GM12872 (cell line): ENCODE measurements around the gene PPP1CA.

Experiments
- CTCF ChIP-seq: IDR thresholded peaks from 3 replicates; pipeline ENCODE4 v1.5.1; 2011; ENCODE audit warnings: low read depth, mild to moderate bottlenecking, low read length, moderate library complexity; ENCODE audit not compliant: insufficient read depth

PPP1CA gene

DNA sequence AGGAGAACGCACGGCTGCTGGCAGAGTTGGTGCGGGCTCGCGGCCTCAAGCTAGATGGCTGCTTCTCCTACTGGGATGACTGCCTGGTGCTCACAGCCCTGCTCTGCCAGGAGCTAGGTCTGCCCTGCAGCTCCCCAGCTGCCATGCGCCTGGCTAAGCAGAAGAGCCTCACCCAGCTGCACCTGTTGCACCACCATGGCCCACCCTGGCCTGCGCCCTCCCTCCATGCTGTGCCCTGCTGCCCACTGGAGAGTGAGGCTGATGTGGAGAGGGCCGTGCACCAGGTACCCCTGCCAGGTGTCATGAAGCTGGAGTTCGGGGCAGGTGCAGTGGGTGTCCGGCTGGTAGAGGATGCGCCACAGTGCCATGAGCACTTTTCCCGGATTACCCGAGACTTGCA is 21.8 kb upstream of the PPP1CA start:
- no peak for TF ChIP-seq CTCF

- TF ChIP-seq CTCF = no peak
Measured at GRCh38 chr11:67422891-67423290, 21.2 kb upstream of the PPP1CA start.

DNA sequence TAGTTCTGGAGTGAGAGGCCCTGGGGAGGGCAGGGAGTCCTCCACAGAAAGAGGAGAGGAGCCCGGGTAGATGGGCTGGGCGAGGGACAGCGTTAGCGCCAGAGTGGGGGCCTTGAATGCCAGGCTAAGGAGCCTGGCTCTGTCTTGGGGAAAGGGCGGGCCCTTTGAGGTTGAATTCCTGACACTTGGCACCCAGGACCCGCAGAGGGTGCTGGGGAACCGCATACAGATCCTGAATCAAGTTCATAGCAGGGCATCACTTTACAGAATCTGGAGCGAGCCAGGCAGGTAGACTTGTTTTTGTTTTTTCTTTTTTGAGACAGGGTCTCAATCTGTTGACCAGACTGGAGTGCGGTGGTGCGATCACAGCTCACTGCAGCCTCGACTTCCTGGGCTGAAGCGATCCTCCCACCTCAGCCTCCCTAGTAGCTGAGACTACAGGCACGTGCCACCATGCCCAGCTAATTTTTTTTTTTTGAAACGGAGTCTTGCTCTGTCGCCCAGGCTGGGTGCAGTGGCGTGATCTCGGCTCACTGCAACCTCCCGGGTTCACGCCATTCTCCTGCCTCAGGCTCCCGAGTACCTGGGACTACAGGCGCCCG is 19.9 kb upstream of the PPP1CA start:
- no peak for TF ChIP-seq CTCF

GRCh38 chr11:67420646-67421429 is 19.2 kb upstream of the PPP1CA start:
- TF ChIP-seq CTCF = no peak

- TF ChIP-seq CTCF = no peak
Measured at GRCh38 chr11:67420147-67420645, 18.5 kb upstream of the PPP1CA start.

DNA sequence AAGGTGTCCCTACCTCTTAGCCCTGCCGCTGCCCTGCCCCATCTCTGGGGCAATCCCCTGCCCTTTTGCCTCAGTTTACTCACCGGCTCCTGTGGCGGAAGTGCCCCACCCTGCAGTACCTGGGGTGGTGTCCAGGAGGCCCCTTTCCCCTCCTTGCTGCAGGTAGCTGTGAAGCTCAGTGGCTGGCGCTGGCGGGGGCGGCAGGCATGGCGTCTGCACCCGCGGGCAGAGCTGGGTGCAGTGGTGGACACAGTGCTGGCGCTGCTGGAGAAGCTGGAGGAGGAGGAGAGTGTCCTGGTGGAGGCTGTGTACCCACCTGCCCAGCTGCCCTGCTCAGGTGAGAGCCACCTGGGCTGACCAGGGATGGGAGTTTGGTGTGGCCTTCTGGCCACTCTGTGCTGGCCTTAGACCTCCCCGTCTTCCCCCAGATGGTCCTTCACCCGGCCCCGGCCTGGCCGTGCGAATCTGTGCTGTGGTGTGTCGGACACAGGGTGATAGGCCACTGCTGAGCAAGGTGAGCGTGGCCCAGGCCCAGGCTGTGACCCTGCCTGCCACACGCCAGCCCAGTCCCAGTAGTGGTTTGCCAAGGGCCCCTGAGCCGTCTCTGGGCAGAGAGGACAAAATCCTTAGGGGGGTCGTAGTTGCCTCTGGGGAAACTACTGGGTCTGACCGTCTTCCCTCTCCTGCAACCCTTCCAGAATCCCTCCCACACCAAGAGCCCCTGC is 17.8 kb upstream of the PPP1CA start:
- no peak for TF ChIP-seq CTCF
